Upper lobe of left lung (tissue), 4 donors: Measurements from ENCODE around the gene DMWD.

Source experiments
- CTCF ChIP-seq, 6 experiments: fragments of 450-650 bp in 4 of 6; fragments of 200-600 bp in 2 of 6; sonication (generic) in 2 of 6; IDR thresholded peaks; one replicate each; pipeline ENCODE4 v1.5.1; 2016 to 2019; ENCODE audit warnings: antibody characterized with exemption in 6 of 6
- EP300 ChIP-seq, 4 donors: sonication (generic); formaldehyde crosslinking; IDR thresholded peaks; one replicate each; pipeline ENCODE4 v1.5.1; 2017; ENCODE audit warnings: antibody characterized with exemption in 4 of 4, control low read depth in 2 of 4
- POLR2A ChIP-seq, 4 donors: fragments of 450-650 bp; IDR thresholded peaks; one replicate each; pipeline ENCODE4 v1.5.1; 2016 to 2017; ENCODE audit warnings: antibody characterized with exemption in 4 of 4, mild to moderate bottlenecking in 2 of 4
- POLR2AphosphoS5 ChIP-seq, 2 donors: sonication (generic); formaldehyde crosslinking; IDR thresholded peaks; one replicate each; pipeline ENCODE4 v1.5.1; 2017; ENCODE audit warnings: antibody characterized with exemption in 2 of 2

GRCh38 chr19:45779231-45780145 lies 13.2 kb downstream of the DMWD start:
- no peak for TF ChIP-seq EP300 (IDR thresholded peaks at IDR 0.05)
- peak; percentile 58 to 88 (median 77) for TF ChIP-seq CTCF (IDR thresholded peaks at IDR 0.05)
- TF ChIP-seq POLR2AphosphoS5 (IDR thresholded peaks at IDR 0.05) = no peak
- TF ChIP-seq POLR2A (IDR thresholded peaks at IDR 0.05) = peak in 1 of 4 donors; percentile 14
